SK-N-SH (cell line): ENCODE data around the gene CHID1. TPM values are rescaled to one million over a fixed set of nuclear protein-coding genes. Genes with fewer than 3 reads are reported as not detected.

Experiments
- CTCF ChIA-PET: fragments of 300-600, 350-600 bp; formaldehyde crosslinking; extraction: SDS; loops from one replicate; lab custom pipeline; 2021; lab: Yijun Ruan, JAX
- POLR2A ChIA-PET: fragments of 350-600 bp; sonication (Branson Sonifier 250); formaldehyde crosslinking; extraction: SDS; loops from one replicate; lab custom pipeline; 2020; ENCODE audit warnings: antibody characterized with exemption, inconsistent platforms; lab: Yijun Ruan, JAX
- DNase-seq: peaks from one replicate; pipeline ENCODE4 v3.0.0; 2012
- H2AFZ ChIP-seq: fragments of 200-600 bp; sonication (generic); 2 replicates; pipeline ENCODE4 v1.8.1; 2016; ENCODE audit warnings: antibody characterized with exemption, mild to moderate bottlenecking, low read depth
- H3F3A ChIP-seq: fragments of 200-600 bp; sonication (generic); replicated peaks from 2 replicates; pipeline ENCODE3; 2016; ENCODE audit warnings: antibody characterized with exemption, mild to moderate bottlenecking; ENCODE audit not compliant: insufficient read depth
- H3K27ac ChIP-seq, 2 experiments: fragments of 200-500 bp in 1 of 2; fragments of 200-600 bp in 1 of 2; sonication (Bioruptor generic) in 1 of 2; sonication (generic), shearing (Covaris generic) in 1 of 2; 2 replicates each; pipeline versions ENCODE4 v1.5.1 to v1.6.1; 2014 to 2016; ENCODE audit warnings: low read depth in 2 of 2, inconsistent platforms in 1 of 2, low read length in 1 of 2, mild to moderate bottlenecking in 1 of 2, mixed read lengths in 1 of 2
- H3K27me3 ChIP-seq: fragments of 200-600 bp; sonication (generic), shearing (Covaris generic); 2 replicates; pipeline ENCODE4 v1.6.1; 2016; ENCODE audit warnings: mixed run types; ENCODE audit not compliant: insufficient read depth
- H3K36me3 ChIP-seq, 2 experiments: fragments of 200-500 bp in 1 of 2; fragments of 200-600 bp in 1 of 2; sonication (Bioruptor generic) in 1 of 2; sonication (generic) in 1 of 2; replicated peaks in 1 of 2; 2 replicates each; pipeline versions ENCODE3 to v1.5.1; 2014 to 2016; ENCODE audit warnings: low read length in 1 of 2, mild to moderate bottlenecking in 1 of 2; ENCODE audit not compliant: insufficient read depth in 2 of 2, control insufficient read depth in 1 of 2
- H3K4me1 ChIP-seq, 2 experiments: fragments of 200-500 bp in 1 of 2; fragments of 200-600 bp in 1 of 2; sonication (Bioruptor generic) in 1 of 2; sonication (generic), shearing (Covaris generic) in 1 of 2; 2 replicates each; pipeline versions ENCODE4 v1.5.1 to v1.6.1; 2014 to 2016; ENCODE audit warnings: low read depth in 1 of 2, low read length in 1 of 2, mixed run types in 1 of 2; ENCODE audit not compliant: insufficient read depth in 2 of 2, control insufficient read depth in 1 of 2
- H3K4me2 ChIP-seq: fragments of 200-600 bp; sonication (generic), shearing (Covaris generic); 2 replicates; pipeline ENCODE4 v1.6.1; 2017; ENCODE audit warnings: mixed run types
- H3K4me3 ChIP-seq, 2 experiments: fragments of 200-500 bp in 1 of 2; fragments of 200-600 bp in 1 of 2; sonication (Bioruptor generic) in 1 of 2; sonication (generic), shearing (Covaris generic) in 1 of 2; 2 replicates each; pipeline versions ENCODE4 v1.5.1 to v1.8.1; 2014 to 2016; ENCODE audit warnings: low read depth in 2 of 2, inconsistent platforms in 1 of 2, low read length in 1 of 2, mild to moderate bottlenecking in 1 of 2, mixed read lengths in 1 of 2, moderate library complexity in 1 of 2
- H3K79me2 ChIP-seq: fragments of 200-600 bp; sonication (generic); 2 replicates; pipeline ENCODE4 v1.8.1; 2017; ENCODE audit warnings: mild to moderate bottlenecking; ENCODE audit not compliant: insufficient read depth
- H3K9ac ChIP-seq: fragments of 200-600 bp; sonication (generic); 2 replicates; pipeline ENCODE4 v1.6.1; 2017; ENCODE audit warnings: mixed run types
- H3K9me2 ChIP-seq: fragments of 200-600 bp; sonication (generic); 2 replicates; pipeline ENCODE4 v1.6.1; 2017; ENCODE audit warnings: mixed run types
- H3K9me3 ChIP-seq: fragments of 200-600 bp; sonication (generic); 2 replicates; pipeline ENCODE4 v1.6.1; 2017; ENCODE audit warnings: mixed run types, mild to moderate bottlenecking, moderate library complexity
- H4K20me1 ChIP-seq: fragments of 200-600 bp; sonication (generic); 2 replicates; pipeline ENCODE4 v1.6.1; 2017; ENCODE audit warnings: mild to moderate bottlenecking, mixed run types; ENCODE audit not compliant: insufficient read depth
- EP300 ChIP-seq, 2 experiments: IDR thresholded peaks; 2 replicates each; pipeline versions ENCODE4 v1.4.0 to v1.6.1; 2012; ENCODE audit warnings: borderline replicate concordance in 1 of 2, low read depth in 1 of 2, low read length in 1 of 2
- GABPA ChIP-seq: IDR thresholded peaks from 2 replicates; pipeline ENCODE4 v1.4.0; 2012; ENCODE audit warnings: low read depth, mild to moderate bottlenecking
- POLR2AphosphoS5 ChIP-seq: IDR thresholded peaks from 2 replicates; pipeline ENCODE4 v1.6.1; 2012; ENCODE audit warnings: low read depth, low read length
- SIN3A ChIP-seq: IDR thresholded peaks from 2 replicates; pipeline ENCODE4 v1.6.1; 2012; ENCODE audit warnings: low read depth, mild to moderate bottlenecking, low read length, moderate library complexity, borderline replicate concordance
- TCF12 ChIP-seq: IDR thresholded peaks from 2 replicates; pipeline ENCODE4 v1.4.0; 2012
- USF1 ChIP-seq: IDR thresholded peaks from 2 replicates; pipeline ENCODE4 v1.4.0; 2012; ENCODE audit warnings: low read depth, borderline replicate concordance
- YY1 ChIP-seq: IDR thresholded peaks from 2 replicates; pipeline ENCODE4 v1.4.0; 2012; ENCODE audit warnings: low read depth, mild to moderate bottlenecking
- WGBS: methylation state at CpG from one replicate; pipeline ENCODE4 v1.1.6; 2017; ENCODE audit warnings: low lambda C conversion rate; 5-methylcytosine and 5-hydroxymethylcytosine counted together
- polyA plus RNA-seq, 3 experiments: library from polyadenylated mRNA; depleted of rRNA; stranded (reverse); fragments of >200 nt; gene quantifications; 2 replicates each; pipeline ENCODE4 v1.2.3, GENCODE V29; 2012

CHID1 gene
- polyA plus RNA-seq, 1 of the 3 experiments (the other 2 are of a cell fraction): 231 TPM

DNA sequence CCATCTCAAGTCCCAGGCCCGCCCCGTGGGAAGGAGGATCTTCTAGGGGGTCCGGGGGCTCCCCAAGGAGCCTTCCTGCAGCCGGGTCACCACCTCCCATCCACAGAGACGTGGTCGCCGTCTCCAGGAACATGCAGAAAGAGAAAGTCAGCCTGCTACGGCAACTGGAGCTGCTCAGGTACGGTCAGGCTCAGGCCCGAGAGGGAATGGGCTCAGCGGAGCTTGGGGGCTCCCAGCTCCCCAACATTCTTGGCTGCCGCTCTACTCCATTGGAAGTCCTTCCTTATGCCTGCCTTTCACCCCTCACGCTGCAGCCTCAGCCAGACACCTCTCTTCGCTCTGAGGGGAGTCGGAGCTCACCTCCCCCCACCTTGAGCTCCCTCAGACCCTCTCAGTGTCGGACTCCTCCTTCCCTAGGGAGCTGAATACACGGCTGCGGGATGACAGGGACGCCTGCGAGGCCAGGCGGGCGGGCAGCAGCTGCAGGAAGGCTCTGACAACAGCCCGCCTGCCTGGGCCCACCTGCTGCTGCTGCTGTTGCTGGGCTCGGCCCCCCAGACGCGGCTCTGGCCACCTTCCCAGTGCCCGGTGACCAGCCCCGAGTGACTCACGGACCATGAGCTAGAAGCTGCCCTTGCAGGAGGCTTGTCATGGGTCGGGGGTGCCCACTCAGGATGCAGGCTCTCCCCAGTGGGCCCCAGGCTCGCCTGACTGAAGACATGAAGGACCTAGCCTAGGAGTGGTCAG, 79.3 kb downstream of the CHID1 start (continued):
- TF ChIP-seq YY1: no peak
- no peak for TF ChIP-seq SIN3A

DNA sequence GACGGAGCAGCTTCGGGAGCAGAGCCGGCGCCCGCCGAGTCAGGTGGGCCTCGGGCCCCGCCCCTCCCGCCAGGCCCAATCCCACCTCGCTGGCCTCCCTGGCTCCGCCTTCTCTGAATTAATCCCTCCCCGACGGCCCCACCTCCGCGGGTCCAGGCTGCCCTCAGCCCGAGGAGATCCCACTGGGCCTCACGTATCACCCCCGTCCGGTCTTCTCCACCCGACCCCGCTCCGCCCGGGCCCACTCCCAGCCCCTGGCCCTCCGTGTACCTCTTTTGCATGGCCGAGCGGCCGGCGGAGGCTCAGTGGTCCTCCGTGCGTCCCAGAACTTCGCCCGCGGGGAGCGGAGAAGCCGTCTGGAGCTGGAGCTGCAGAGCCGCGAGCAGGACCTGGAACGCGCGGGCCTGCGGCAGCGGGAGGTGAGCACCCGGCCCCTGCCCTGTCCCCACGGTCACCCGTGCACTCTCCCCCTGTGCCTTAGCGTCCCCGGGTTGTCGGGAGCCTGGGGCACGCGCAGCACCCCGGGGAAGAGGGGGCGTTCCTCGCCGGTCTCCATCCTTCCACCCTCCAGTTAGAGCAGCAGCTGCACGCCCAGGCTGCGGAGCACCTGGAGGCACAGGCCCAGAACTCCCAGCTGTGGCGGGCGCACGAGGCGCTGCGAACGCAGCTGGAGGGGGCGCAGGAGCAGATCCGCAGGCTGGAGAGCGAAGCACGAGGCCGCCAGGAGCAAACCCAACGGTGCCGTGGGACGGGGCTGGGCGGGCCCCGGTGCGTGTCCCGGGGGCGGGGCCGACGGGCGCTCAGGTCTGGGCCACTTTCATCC, 80.1 kb downstream of the CHID1 start:
- peak overlapping the region in 1 of 2 experiments; percentile 21; a peak in 1 of 4 replicates for H3K4me3 ChIP-seq
- peaks cover 0 to 2% of the 10 kb centered on the region in 2 experiments for H3K36me3 ChIP-seq
- H3K9ac ChIP-seq: no peak overlapping the region
- DNase-seq: peak; percentile 85
- H3K4me1 ChIP-seq: peaks cover 14 to 37% of the 10 kb centered on the region in 2 experiments; a peak in 2 of 4 replicates
- H3K4me2 ChIP-seq: peak overlapping the region; percentile 100
- H3K27me3 ChIP-seq: no peaks in the 10 kb centered on the region
- no peak for TF ChIP-seq TCF12
- peak; percentile 30; the same call in 1 of the 2 replicates for TF ChIP-seq USF1
- peaks cover 42% of the 10 kb centered on the region for H3K79me2 ChIP-seq
- no peak overlapping the region for H2AFZ ChIP-seq
- no peak overlapping the region for H3K27ac ChIP-seq
- CTCF ChIA-PET: interaction anchor here (0.9 to 2.3 kb wide), 5 partner anchors 10 to 28 kb away, joined by 3 to 9 read pairs (median 3); partner anchors contain the start of genes PNPLA2 and RPLP2
- POLR2A ChIA-PET: interaction anchor here (1.2 to 2.2 kb wide), 3 partner anchors 10 to 12 kb away, joined by 5 to 9 read pairs (median 6); partner anchors contain the start of genes PNPLA2, POLR2L and TSPAN4
- WGBS: 71% methylated on average over 54 of the region's 78 CpGs
- peaks cover 15% of the 10 kb centered on the region for H3F3A ChIP-seq
- H3K9me3 ChIP-seq: no peaks in the 10 kb centered on the region
- H3K9me2 ChIP-seq: no peaks in the 10 kb centered on the region
- H4K20me1 ChIP-seq: peaks cover 15% of the 10 kb centered on the region

- WGBS: 78% methylated on average over 22 of the region's 39 CpGs
- Histone ChIP-seq H3K27me3 (no peaks in the 10 kb centered on the region), H3K4me1 (peaks cover 14 to 35% of the 10 kb centered on the region in 2 experiments; a peak in 2 of 4 replicates), H3K36me3 (peaks cover 0 to 8% of the 10 kb centered on the region in 2 experiments), H4K20me1 (peaks cover 11% of the 10 kb centered on the region), H3K4me2 (peak overlapping the region; percentile 100), H3K4me3 (peak overlapping the region in 1 of 2 experiments; percentile 10; a peak in 1 of 4 replicates), H3K79me2 (peaks cover 37% of the 10 kb centered on the region), H3K9me2 (no peaks in the 10 kb centered on the region), H3F3A (peaks cover 11% of the 10 kb centered on the region), H2AFZ (no peak overlapping the region), H3K9ac (no peak overlapping the region), H3K9me3 (no peaks in the 10 kb centered on the region), H3K27ac (no peak overlapping the region)
- DNase-seq: no peak
- POLR2A ChIA-PET: interaction anchor here (1.2 to 2.2 kb wide), 2 partner anchors 11 to 13 kb away, joined by 5 to 9 read pairs; partner anchors contain the start of genes PNPLA2, POLR2L and TSPAN4
- TF ChIP-seq POLR2AphosphoS5 (no peak), GABPA (no peak), EP300 (IDR thresholded peaks at IDR 0.05; ENCODE audit: borderline replicate concordance in 1 of 2, low read depth in 1 of 2, low read length in 1 of 2) (no peak)
- CTCF ChIA-PET: interaction anchor here (0.9 to 1.2 kb wide), 3 partner anchors 9 to 21 kb away, joined by 3 to 4 read pairs (median 3); partner anchors contain the start of gene RPLP2
Measured at GRCh38 chr11:829847-830294, 80.7 kb downstream of the CHID1 start.
